Panc1 (cell line): ENCODE results near the gene DDAH1. TPM values are rescaled to one million over a fixed set of nuclear protein-coding genes. Genes with fewer than 3 reads are reported as not detected.

ENCODE experiments used
- ATAC-seq: fragments of 200-7000 bp; cut with Tn5 transposase; 2 replicates; pipeline ENCODE4 v1.9.1; 2020; ENCODE audit warnings: mild to moderate bottlenecking, moderate library complexity
- BruUV-seq: library from RNA; stranded (reverse); fragments of 400-500 nt; replicated peaks from 2 replicates; lab custom pipeline; 2021; lab: Mats Ljungman, UMichigan
- CTCF ChIA-PET: fragments of 300-600 bp; sonication (Branson Sonifier 250); formaldehyde crosslinking; loops from one replicate; lab custom pipeline; 2022; ENCODE audit warnings: antibody characterized with exemption; lab: Charles Lee
- POLR2A ChIA-PET: fragments of 300-600 bp; sonication (Branson Sonifier 250); formaldehyde crosslinking; loops from one replicate; lab custom pipeline; 2022; ENCODE audit warnings: antibody characterized with exemption; lab: Charles Lee
- DNase-seq: peaks from one replicate; pipeline ENCODE4 v3.0.0-alpha.2; 2010; ENCODE audit warnings: low read depth, low spot score
- H3K27ac ChIP-seq: 2 replicates; pipeline ENCODE4 v1.5.1; 2011; ENCODE audit warnings: mild to moderate bottlenecking, low read length, inconsistent platforms
- H3K27me3 ChIP-seq: fragments of 200-500 bp; sonication (Bioruptor generic); 2 replicates; pipeline ENCODE4 v1.6.0; 2014; ENCODE audit warnings: low read length, inconsistent platforms; ENCODE audit not compliant: control insufficient read depth, insufficient read depth
- H3K36me3 ChIP-seq: fragments of 200-500 bp; sonication (Bioruptor generic); 2 replicates; pipeline ENCODE4 v1.5.1; 2014; ENCODE audit warnings: inconsistent platforms, mild to moderate bottlenecking, low read length, moderate library complexity; ENCODE audit not compliant: control insufficient read depth, insufficient read depth
- H3K4me1 ChIP-seq: 2 replicates; pipeline ENCODE4 v1.5.1; 2011; ENCODE audit warnings: inconsistent platforms, mild to moderate bottlenecking, low read length, moderate library complexity; ENCODE audit not compliant: control insufficient read depth, insufficient read depth
- H3K4me3 ChIP-seq, 2 experiments: 2 replicates each; pipeline ENCODE4 v1.5.1; 2011 to 2012; ENCODE audit warnings: low read depth in 2 of 2, low read length in 2 of 2, mild to moderate bottlenecking in 2 of 2, inconsistent platforms in 1 of 2, moderate library complexity in 1 of 2
- H3K9me3 ChIP-seq: fragments of 200-500 bp; sonication (Bioruptor generic); 2 replicates; pipeline ENCODE4 v1.5.1; 2014; ENCODE audit warnings: low read depth, mild to moderate bottlenecking, inconsistent platforms, low read length, moderate library complexity; ENCODE audit not compliant: control insufficient read depth, insufficient read depth
- CTCF ChIP-seq: fragments of 450-650 bp; IDR thresholded peaks from 2 replicates; pipeline ENCODE4 v1.5.1; 2017; ENCODE audit warnings: mild to moderate bottlenecking
- POLR2AphosphoS5 ChIP-seq: IDR thresholded peaks from 2 replicates; pipeline ENCODE4 v1.6.1; 2012; ENCODE audit warnings: mild to moderate bottlenecking, low read depth, low read length, moderate library complexity
- REST ChIP-seq, 2 experiments: IDR thresholded peaks; 2 replicates each; pipeline ENCODE4 v1.6.1; 2011 to 2012; ENCODE audit warnings: low read depth in 2 of 2, control low read depth in 1 of 2, low read length in 1 of 2, mild to moderate bottlenecking in 1 of 2, moderate library complexity in 1 of 2; ENCODE audit not compliant: insufficient read depth in 1 of 2
- SIN3A ChIP-seq: IDR thresholded peaks from 2 replicates; pipeline ENCODE4 v1.6.1; 2012; ENCODE audit warnings: low read depth, mild to moderate bottlenecking, low read length, moderate library complexity, borderline replicate concordance; ENCODE audit not compliant: insufficient read depth
- TCF7L2 ChIP-seq: IDR thresholded peaks from 2 replicates; pipeline ENCODE4 v1.6.1; 2011; ENCODE audit warnings: mild to moderate bottlenecking, low read depth, low read length, inconsistent platforms
- in situ Hi-C: cut with HindIII; loops from 2 replicates; pipeline ENCODE4 v1.10.0; 2016; ENCODE audit warnings: low sequenced_read_pairs, low pct_unique_long_range_greater_than_20kb
- intact Hi-C: fragments of 100-400 bp; cut with micrococcal nuclease; formaldehyde crosslinking; loops from one replicate; pipeline ENCODE4 v1.10.0; 2022; ENCODE audit not compliant: unreplicated experiment
- total RNA-seq: library from RNA; stranded (reverse); gene quantifications from one replicate; pipeline ENCODE4 v1.2.1, GENCODE V29; 2021; ENCODE audit not compliant: unreplicated experiment

Gene DDAH1
- total RNA-seq, 1 experiment from 2014 or later: 85.4 TPM

GRCh38 chr1:85325920-85326319 lies 139.0 kb downstream of the DDAH1 start:
- CTCF ChIA-PET: no interaction called here

GRCh38 chr1:85323770-85324169 lies 141.2 kb downstream of the DDAH1 start:
- TF ChIP-seq REST (IDR thresholded peaks at IDR 0.05; ENCODE audit: insufficient read depth in 1 of 2, low read depth in 2 of 2, low read length in 1 of 2) (no peak), TCF7L2 (no peak), SIN3A (no peak), POLR2AphosphoS5 (no peak), CTCF (no peak)
- ATAC-seq: no peak
- in situ Hi-C loops: loop anchor here (25.0 kb wide), 1 partner anchor 364 kb away; no protein-coding TSS in a partner anchor
- Histone ChIP-seq H3K27me3 (no peaks in the 10 kb centered on the region), H3K27ac (no peak overlapping the region; the same call in 1 of the 2 replicates), H3K4me1 (peaks cover 37% of the 10 kb centered on the region), H3K36me3 (peaks cover 4% of the 10 kb centered on the region; the same call in 1 of the 2 replicates), H3K4me3 (no peak overlapping the region), H3K9me3 (no peaks in the 10 kb centered on the region)
- no peak for DNase-seq
- POLR2A ChIA-PET: interaction anchor here (0.8 kb wide), 1 partner anchor 10 kb away, joined by 3 read pairs; no protein-coding TSS in a partner anchor
- CTCF ChIA-PET: no interaction called here
- BruUV-seq: no TSS peak
- intact Hi-C loops: no loop called here

More at GRCh38 chr1:85325920-85326319, 139.0 kb downstream of the DDAH1 start:
- POLR2A ChIA-PET: no interaction called here
- Histone ChIP-seq H3K4me1 (peaks cover 51% of the 10 kb centered on the region), H3K9me3 (no peaks in the 10 kb centered on the region), H3K27me3 (no peaks in the 10 kb centered on the region), H3K27ac (peak overlapping the region; percentile 48), H3K4me3 (no peak overlapping the region), H3K36me3 (no peaks in the 10 kb centered on the region)
- DNase-seq: no peak
- BruUV-seq: no TSS peak
- TF ChIP-seq POLR2AphosphoS5 (no peak), SIN3A (no peak), TCF7L2 (no peak), REST (IDR thresholded peaks at IDR 0.05; ENCODE audit: insufficient read depth in 1 of 2, low read depth in 2 of 2, low read length in 1 of 2) (no peak), CTCF (no peak)
- in situ Hi-C loops: no loop called here
- intact Hi-C loops: no loop called here
- no peak for ATAC-seq
